Suprapubic skin (tissue), 3 donors: ENCODE data around the gene MRPS33.

Experiments
- CTCF ChIP-seq, 2 donors: fragments of 200-600 bp in 1 of 2; fragments of 450-650 bp in 1 of 2; sonication (generic) in 1 of 2; IDR thresholded peaks; one replicate each; pipeline ENCODE4 v1.5.1; 2016 to 2019; ENCODE audit warnings: antibody characterized with exemption in 2 of 2, mild to moderate bottlenecking in 1 of 2, moderate library complexity in 1 of 2
- EP300 ChIP-seq: sonication (generic); formaldehyde crosslinking; IDR thresholded peaks from one replicate; pipeline ENCODE4 v1.6.1; 2017; ENCODE audit warnings: antibody characterized with exemption
- POLR2A ChIP-seq, 2 donors: fragments of 450-650 bp; IDR thresholded peaks; one replicate each; pipeline ENCODE4 v1.6.1; 2017; ENCODE audit warnings: antibody characterized with exemption in 2 of 2, mild to moderate bottlenecking in 2 of 2, moderate library complexity in 2 of 2

GRCh38 chr7:141027043-141027442 is 12.3 kb upstream of the MRPS33 start:
- no peak for TF ChIP-seq CTCF (IDR thresholded peaks at IDR 0.05)
- no peak for TF ChIP-seq EP300
- TF ChIP-seq POLR2A (IDR thresholded peaks at IDR 0.05): no peak
